ENCODE results near the gene ARAP3. TPM values are rescaled to one million over a fixed set of nuclear protein-coding genes. Genes with fewer than 3 reads are reported as not detected.
A peak's percentile ranks its signal among the peaks of the same experiment; 100 is the strongest.

Gene ARAP3
- total and polyA plus RNA-seq, 9 of the 15 experiments (the other 6 are each of a cell fraction or from before 2014, with no cell fraction given) = 0.83 to 25.7 (median 6.4) TPM

DNA sequence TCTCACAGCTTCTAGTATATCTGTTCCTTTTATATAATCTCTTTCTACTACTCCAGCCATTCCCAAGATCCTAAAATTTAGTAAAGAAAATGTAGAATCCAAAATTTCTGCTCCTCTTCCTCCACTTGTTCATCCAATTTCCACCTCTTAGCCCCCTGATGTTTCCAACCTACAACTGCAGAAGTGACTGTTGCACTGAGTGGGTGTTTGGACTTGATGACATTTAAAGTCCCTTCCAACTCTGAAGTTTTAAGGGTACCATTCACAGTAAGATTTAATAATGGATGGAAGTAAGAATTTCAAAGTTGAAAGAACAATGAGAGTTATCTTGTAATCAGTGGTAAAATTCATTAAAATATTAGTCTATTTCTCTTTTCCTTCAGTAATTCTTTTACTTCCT is 68.7 kb downstream of the ARAP3 start:
- DNase-seq (ENCODE audit: extremely low read depth in 1 of 4, low spot score in 3 of 4) = no peak
- Histone ChIP-seq H3K4me3 (peak overlapping the region; percentile 9), H3K4me2 (ENCODE audit: insufficient read depth, low read length) (peak overlapping the region; percentile 53), H2AFZ (ENCODE audit: low read depth, low read length) (no peak overlapping the region), H3K9ac (ENCODE audit: insufficient read depth in 1 of 2, low read depth in 2 of 2, low read length in 2 of 2) (peak overlapping the region in 1 of 2 experiments; percentile 54; a peak in 2 of 4 replicates), H4K20me1 (replicated peaks; ENCODE audit: control insufficient read depth, insufficient read depth, low read length) (no peaks in the 10 kb centered on the region), H3K9me1 (ENCODE audit: control insufficient read depth, insufficient read depth, low read length) (no peaks in the 10 kb centered on the region), H3K27me3 (ENCODE audit: control insufficient read depth in 2 of 2, insufficient read depth in 2 of 2, low read length in 2 of 2) (no peaks in the 10 kb centered on the region), H3K27ac (ENCODE audit: extremely low read depth, low read depth, low read length) (peak overlapping the region; percentile 32; the same call in 2 of the 3 replicates), H3K9me3 (replicated peaks; ENCODE audit: control insufficient read depth, insufficient read depth, low read depth, low read length) (no peaks in the 10 kb centered on the region), H3K4me1 (replicated peaks in 1 of 2; ENCODE audit: control insufficient read depth in 2 of 2, insufficient read depth in 2 of 2, low read length in 2 of 2) (peaks cover 0 to 19% of the 10 kb centered on the region in 2 experiments; a peak in 3 of 5 replicates), H3K36me3 (ENCODE audit: control insufficient read depth, insufficient read depth, low read length) (peaks cover 66% of the 10 kb centered on the region), H3K79me2 (ENCODE audit: control insufficient read depth, insufficient read depth, low read length) (peaks cover 99% of the 10 kb centered on the region)
- ChIA-PET CTCF (ENCODE audit: low intra/inter-chr PET ratio) (interaction anchor here (0.6 kb wide), 1 partner anchor 293 kb away, joined by 3 read pairs; the partner anchor contains the start of gene TAF7), POLR2A (interaction anchor here (0.8 kb wide), 1 partner anchor 21 kb away, joined by 3 read pairs; no protein-coding TSS in a partner anchor)
- in situ Hi-C loops (cut with MboI) = no loop called here
- no peak for TF ChIP-seq ARID2 (IDR thresholded peaks at IDR 0.05)
- 0 out of 2 replicates have a peak, but pooled peaks have one; percentile 3 for TF ChIP-seq RBFOX2 (IDR thresholded peaks at IDR 0.05; ENCODE audit: low read depth, low read length)
- TF ChIP-seq EGR1 (conservative IDR thresholded peaks at IDR 0.05) = peak; percentile 56
- TF ChIP-seq, protein P1, sequence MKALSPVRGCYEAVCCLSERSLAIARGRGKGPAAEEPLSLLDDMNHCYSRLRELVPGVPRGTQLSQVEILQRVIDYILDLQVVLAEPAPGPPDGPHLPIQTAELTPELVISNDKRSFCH (CRISPR knock-in tag; IDR thresholded peaks at IDR 0.05) = no peak
- TF ChIP-seq, protein P1 (tag; IDR thresholded peaks at IDR 0.05) = 0 out of 2 replicates have a peak, but pooled peaks have one; percentile 22
- FAIRE-seq = no peak
- intact Hi-C loops (cut with micrococcal nuclease) = loop anchor here (1.0 to 10.0 kb wide), 2 partner anchors 8 to 1499 kb away; partner anchors contain the start of gene PURA
- BruUV-seq (replicated peaks) = no TSS peak
- ATAC-seq = peak; percentile 15; the same call in 1 of the 3 replicates

- peaks cover 9 to 37% of the 10 kb centered on the region in 2 experiments; a peak in 4 of 5 replicates for H3K4me1 ChIP-seq (replicated peaks in 1 of 2; ENCODE audit: control insufficient read depth in 2 of 2, insufficient read depth in 2 of 2, low read length in 2 of 2)
- H3K9me3 ChIP-seq (replicated peaks; ENCODE audit: control insufficient read depth, insufficient read depth, low read depth, low read length) = no peaks in the 10 kb centered on the region
- H4K20me1 ChIP-seq (replicated peaks; ENCODE audit: control insufficient read depth, insufficient read depth, low read length) = no peaks in the 10 kb centered on the region
- no peak overlapping the region for H3K9ac ChIP-seq (ENCODE audit: insufficient read depth in 1 of 2, low read depth in 2 of 2, low read length in 2 of 2)
- H3K36me3 ChIP-seq (ENCODE audit: control insufficient read depth, insufficient read depth, low read length) = peaks cover 64% of the 10 kb centered on the region
- H3K4me3 ChIP-seq = no peak overlapping the region
- peaks cover 99% of the 10 kb centered on the region for H3K79me2 ChIP-seq (ENCODE audit: control insufficient read depth, insufficient read depth, low read length)
- H2AFZ ChIP-seq (ENCODE audit: low read depth, low read length) = no peak overlapping the region
- H3K27ac ChIP-seq (ENCODE audit: extremely low read depth, low read depth, low read length) = 0 out of 3 replicates have a peak overlapping the region, but pooled peaks have one; percentile 5
- FAIRE-seq = no peak
- BruUV-seq (replicated peaks) = no TSS peak
- ATAC-seq = no peak
- intact Hi-C loops (cut with micrococcal nuclease) (loop anchor here (10.0 kb wide), 1 partner anchor 1496 kb away; the partner anchor contains the start of gene PURA), in situ Hi-C loops (cut with MboI) (no loop called here)
- H3K27me3 ChIP-seq (ENCODE audit: control insufficient read depth in 2 of 2, insufficient read depth in 2 of 2, low read length in 2 of 2) = no peaks in the 10 kb centered on the region
- DNase-seq (ENCODE audit: extremely low read depth in 1 of 4, low spot score in 3 of 4) = no peak
- no peaks in the 10 kb centered on the region for H3K9me1 ChIP-seq (ENCODE audit: control insufficient read depth, insufficient read depth, low read length)
- no peak overlapping the region; the same call in 1 of the 2 replicates for H3K4me2 ChIP-seq (ENCODE audit: insufficient read depth, low read length)
- CTCF ChIA-PET (ENCODE audit: low intra/inter-chr PET ratio) = no interaction called here
- 63% methylated on average over 3 of the region's 3 CpGs for WGBS (ENCODE audit: insufficient coverage, low coverage, missing lambda C conversion rate)
- POLR2A ChIA-PET = no interaction called here
- TF ChIP-seq SAFB2 (IDR thresholded peaks at IDR 0.05; ENCODE audit: borderline replicate concordance, low read depth, low read length, severe bottlenecking) = no peak
Measured at GRCh38 chr5:141611289-141611688, 70.7 kb downstream of the ARAP3 start.

Data from K562 (cell line).